ENCODE results near the gene ARL13A.
"Not testable (repeated sequence)": the region's sequence is repeated elsewhere in the genome, so short reads cannot be mapped to it uniquely, and the experiment has no call there.

The ARL13A gene

GRCh38 chrX:100976211-100976610 lies 6.7 kb downstream of the ARL13A start:
- TF ChIP-seq, protein P1, sequence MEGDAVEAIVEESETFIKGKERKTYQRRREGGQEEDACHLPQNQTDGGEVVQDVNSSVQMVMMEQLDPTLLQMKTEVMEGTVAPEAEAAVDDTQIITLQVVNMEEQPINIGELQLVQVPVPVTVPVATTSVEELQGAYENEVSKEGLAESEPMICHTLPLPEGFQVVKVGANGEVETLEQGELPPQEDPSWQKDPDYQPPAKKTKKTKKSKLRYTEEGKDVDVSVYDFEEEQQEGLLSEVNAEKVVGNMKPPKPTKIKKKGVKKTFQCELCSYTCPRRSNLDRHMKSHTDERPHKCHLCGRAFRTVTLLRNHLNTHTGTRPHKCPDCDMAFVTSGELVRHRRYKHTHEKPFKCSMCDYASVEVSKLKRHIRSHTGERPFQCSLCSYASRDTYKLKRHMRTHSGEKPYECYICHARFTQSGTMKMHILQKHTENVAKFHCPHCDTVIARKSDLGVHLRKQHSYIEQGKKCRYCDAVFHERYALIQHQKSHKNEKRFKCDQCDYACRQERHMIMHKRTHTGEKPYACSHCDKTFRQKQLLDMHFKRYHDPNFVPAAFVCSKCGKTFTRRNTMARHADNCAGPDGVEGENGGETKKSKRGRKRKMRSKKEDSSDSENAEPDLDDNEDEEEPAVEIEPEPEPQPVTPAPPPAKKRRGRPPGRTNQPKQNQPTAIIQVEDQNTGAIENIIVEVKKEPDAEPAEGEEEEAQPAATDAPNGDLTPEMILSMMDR (IDR thresholded peaks at IDR 0.05; ENCODE audit: insufficient read depth, low read length, poor library complexity, severe bottlenecking), result no peak

DNA sequence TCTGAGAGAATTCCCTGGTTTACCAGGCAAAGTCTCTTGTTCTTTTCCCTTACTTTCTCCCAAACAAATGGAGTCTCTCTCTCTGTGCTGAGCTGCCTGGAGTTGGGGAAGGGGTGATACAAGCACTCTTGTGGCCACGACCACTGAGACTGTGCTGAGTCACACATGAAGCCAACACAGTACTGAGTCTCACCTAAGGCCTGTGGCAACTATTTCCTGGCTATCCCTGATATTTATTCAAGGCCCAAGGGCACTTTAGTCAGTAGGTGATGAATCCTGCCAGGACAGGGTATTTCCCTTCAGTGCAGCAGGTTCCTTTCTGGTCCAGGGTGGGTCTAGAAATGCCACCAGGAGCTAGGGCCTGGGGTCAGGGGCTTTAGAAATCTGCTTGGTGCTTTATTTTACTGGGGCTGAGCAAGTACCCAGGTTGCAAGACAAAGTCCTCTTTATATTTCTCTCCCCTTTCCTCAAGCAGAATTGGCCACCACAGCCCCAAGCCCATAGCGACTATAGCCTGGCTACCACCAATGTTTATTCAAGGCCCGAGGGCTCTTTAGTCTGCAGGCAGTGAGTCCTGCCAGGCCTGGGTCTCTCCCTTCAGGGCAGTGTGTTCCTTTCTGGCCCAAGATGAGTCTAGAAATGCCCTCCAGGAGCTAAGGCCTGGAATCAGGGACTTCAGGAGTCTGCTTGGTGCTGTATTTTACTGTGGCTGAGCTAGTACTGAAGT lies 10.5 kb downstream of the ARL13A start:
- TF ChIP-seq, protein P1 (IDR thresholded peaks at IDR 0.05; ENCODE audit: insufficient read depth, low read length, poor library complexity, severe bottlenecking), result no peak
- Histone ChIP-seq H3K27me3 (replicated peaks; ENCODE audit: control insufficient read depth, insufficient read depth, low read length) (no peaks in the 10 kb centered on the region), H3K4me3 (replicated peaks; ENCODE audit: low read depth, low read length) (no peak overlapping the region), H3K36me3 (ENCODE audit: control insufficient read depth, insufficient read depth, low read length) (no peaks in the 10 kb centered on the region)
- no peak for DNase-seq (ENCODE audit: extremely low read depth, insufficient read length)

More at GRCh38 chrX:100976211-100976610, 6.7 kb downstream of the ARL13A start:
- H3K36me3 ChIP-seq (ENCODE audit: control insufficient read depth, insufficient read depth, low read length), result no peaks in the 10 kb centered on the region
- no peaks in the 10 kb centered on the region for H3K27me3 ChIP-seq (replicated peaks; ENCODE audit: control insufficient read depth, insufficient read depth, low read length)
- DNase-seq (ENCODE audit: extremely low read depth, insufficient read length), result no peak
- no peak overlapping the region for H3K4me3 ChIP-seq (replicated peaks; ENCODE audit: low read depth, low read length)

DNA sequence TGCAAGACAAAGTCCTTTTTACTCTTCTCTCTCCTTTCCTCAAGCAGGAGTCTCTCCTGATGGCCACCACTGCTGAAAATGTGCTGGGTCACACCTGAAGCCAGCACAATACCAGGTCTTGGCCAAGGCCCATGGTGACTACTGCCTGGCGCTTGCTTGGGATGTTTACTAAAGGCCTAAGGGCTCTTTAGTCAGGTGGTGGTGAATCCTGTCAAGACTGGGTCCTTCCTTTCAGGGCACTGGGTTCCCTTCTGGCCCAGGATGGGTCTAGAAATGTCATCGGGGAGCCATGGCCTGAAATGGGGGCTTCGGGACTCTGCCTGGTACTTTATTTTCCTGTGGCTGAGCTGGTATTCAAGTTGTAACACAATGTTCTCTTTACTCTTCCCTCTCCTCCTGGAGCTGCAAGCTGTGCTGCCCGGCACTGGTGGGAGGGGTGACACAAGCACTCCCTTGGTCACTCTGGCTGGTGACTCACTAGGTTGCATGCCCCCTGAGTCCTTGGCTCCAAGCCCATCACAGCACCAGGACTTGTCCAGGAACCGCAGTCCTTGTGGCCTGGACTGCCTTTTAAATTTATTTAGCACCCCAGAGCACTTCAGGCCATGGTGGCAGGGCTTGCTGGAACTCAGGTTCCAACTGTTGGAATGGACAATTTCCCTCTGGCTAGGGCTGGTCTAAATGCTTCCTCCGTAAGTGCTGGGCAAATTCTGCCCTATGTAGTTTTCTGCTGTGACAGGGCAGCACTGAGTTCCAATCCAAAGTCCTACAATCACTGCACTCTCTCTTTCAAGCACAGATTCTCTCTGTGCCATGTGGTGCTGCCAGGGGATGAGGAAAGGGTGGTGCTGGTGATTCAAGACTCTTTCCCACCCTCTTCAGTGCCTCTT lies 11.3 kb downstream of the ARL13A start:
- Histone ChIP-seq H3K27me3 (replicated peaks; ENCODE audit: control insufficient read depth, insufficient read depth, low read length) (no peaks in the 10 kb centered on the region), H3K4me3 (replicated peaks; ENCODE audit: low read depth, low read length) (no peak overlapping the region), H3K36me3 (ENCODE audit: control insufficient read depth, insufficient read depth, low read length) (no peaks in the 10 kb centered on the region)
- TF ChIP-seq, protein P1 (IDR thresholded peaks at IDR 0.05; ENCODE audit: insufficient read depth, low read length, poor library complexity, severe bottlenecking), result no peak
- DNase-seq (ENCODE audit: extremely low read depth, insufficient read length), result no peak

DNA sequence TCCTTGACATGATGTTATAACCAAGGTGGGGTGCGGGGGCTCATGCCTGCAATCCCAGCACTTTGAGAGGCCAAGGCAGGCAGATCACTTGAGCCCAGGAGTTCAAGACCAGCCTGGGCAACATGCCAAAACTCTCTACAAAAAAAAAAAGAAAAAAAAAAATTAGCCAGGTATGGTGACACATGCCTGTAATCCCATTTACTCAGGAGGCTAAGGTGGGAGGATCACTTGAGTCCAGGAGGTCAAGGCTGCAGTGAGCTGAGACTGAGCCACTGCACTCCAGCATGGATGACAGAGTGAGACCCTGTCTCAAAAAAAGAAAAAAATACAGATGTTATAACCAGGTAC lies 12.0 kb downstream of the ARL13A start:
- H3K4me3 ChIP-seq (replicated peaks; ENCODE audit: low read depth, low read length); H3K36me3 ChIP-seq (ENCODE audit: control insufficient read depth, insufficient read depth, low read length); H3K27me3 ChIP-seq (replicated peaks; ENCODE audit: control insufficient read depth, insufficient read depth, low read length); DNase-seq (ENCODE audit: extremely low read depth, insufficient read length): not testable (repeated sequence)

GRCh38 chrX:100984818-100985217 lies 15.3 kb downstream of the ARL13A start:
- TF ChIP-seq, protein P1 (IDR thresholded peaks at IDR 0.05; ENCODE audit: insufficient read depth, low read length, poor library complexity, severe bottlenecking), result no peak
- H3K27me3 ChIP-seq (replicated peaks; ENCODE audit: control insufficient read depth, insufficient read depth, low read length), result no peaks in the 10 kb centered on the region
- no peak for DNase-seq (ENCODE audit: extremely low read depth, insufficient read length)
- H3K36me3 ChIP-seq (ENCODE audit: control insufficient read depth, insufficient read depth, low read length), result no peaks in the 10 kb centered on the region
- no peak overlapping the region for H3K4me3 ChIP-seq (replicated peaks; ENCODE audit: low read depth, low read length)

DNA sequence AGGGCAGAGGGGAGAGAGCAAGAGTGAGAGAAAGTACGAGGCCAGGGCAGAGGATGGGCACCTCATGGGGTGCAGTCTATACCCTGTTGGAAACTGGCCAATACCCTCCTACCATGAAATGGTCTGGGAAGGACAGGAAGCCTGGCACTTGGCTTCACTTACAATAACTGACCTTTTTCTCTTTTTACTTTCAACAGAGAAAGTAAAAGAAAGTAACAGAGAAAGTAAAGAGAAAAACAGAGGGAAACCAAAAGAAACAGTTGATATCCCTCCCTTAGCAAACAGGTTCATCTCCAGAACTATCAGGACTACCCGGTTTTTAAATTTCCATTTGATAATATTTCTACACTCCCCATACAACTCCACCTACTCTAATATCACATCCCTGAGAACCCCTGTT lies 20.6 kb downstream of the ARL13A start:
- DNase-seq (ENCODE audit: extremely low read depth, insufficient read length), result no peak
- Histone ChIP-seq H3K36me3 (ENCODE audit: control insufficient read depth, insufficient read depth, low read length) (no peaks in the 10 kb centered on the region), H3K4me3 (replicated peaks; ENCODE audit: low read depth, low read length) (no peak overlapping the region), H3K27me3 (replicated peaks; ENCODE audit: control insufficient read depth, insufficient read depth, low read length) (no peaks in the 10 kb centered on the region)
- TF ChIP-seq, protein P1 (IDR thresholded peaks at IDR 0.05; ENCODE audit: insufficient read depth, low read length, poor library complexity, severe bottlenecking), result no peak
